ENCODE measurements around the gene TMEM209.
"Not testable (repeated sequence)": the region's sequence is repeated elsewhere in the genome, so short reads cannot be mapped to it uniquely, and the experiment has no call there.

Gene TMEM209

GRCh38 chr7:130162196-130162595 lies 43.0 kb downstream of the TMEM209 start:
- DNase-seq (ENCODE audit: low read depth) = no peak

- DNase-seq (ENCODE audit: low read depth) = no peak
Measured at GRCh38 chr7:130160455-130160854, 44.8 kb downstream of the TMEM209 start.

- DNase-seq (ENCODE audit: low read depth) = no peak
Measured at GRCh38 chr7:130160023-130160422, 45.2 kb downstream of the TMEM209 start.

GRCh38 chr7:130157700-130158099 lies 47.5 kb downstream of the TMEM209 start:
- DNase-seq (ENCODE audit: low read depth) = no peak

- no peak for DNase-seq (ENCODE audit: low read depth)
Measured at GRCh38 chr7:130156140-130156539, 49.1 kb downstream of the TMEM209 start.

- no peak for DNase-seq (ENCODE audit: low read depth)
Measured at GRCh38 chr7:130154501-130155317, 50.5 kb downstream of the TMEM209 start.

- no peak for DNase-seq (ENCODE audit: low read depth)
Measured at GRCh38 chr7:130154131-130154500, 51.1 kb downstream of the TMEM209 start.

GRCh38 chr7:130153211-130153908 lies 51.8 kb downstream of the TMEM209 start:
- DNase-seq (ENCODE audit: low read depth) = no peak

GRCh38 chr7:130152493-130153210 lies 52.6 kb downstream of the TMEM209 start:
- peak; percentile 18 for DNase-seq (ENCODE audit: low read depth)

- peak; percentile 15 for DNase-seq (ENCODE audit: low read depth)
Measured at GRCh38 chr7:130151591-130152492, 53.4 kb downstream of the TMEM209 start.

GRCh38 chr7:130150587-130150986 lies 54.6 kb downstream of the TMEM209 start:
- no peak for DNase-seq (ENCODE audit: low read depth)

GRCh38 chr7:130149281-130150139 lies 55.7 kb downstream of the TMEM209 start:
- DNase-seq (ENCODE audit: low read depth) = no peak

- no peak for DNase-seq (ENCODE audit: low read depth)
Measured at GRCh38 chr7:130148561-130148960, 56.6 kb downstream of the TMEM209 start.

- no peak for DNase-seq (ENCODE audit: low read depth)
Measured at GRCh38 chr7:130147710-130148325, 57.4 kb downstream of the TMEM209 start.

- no peak for DNase-seq (ENCODE audit: low read depth)
Measured at GRCh38 chr7:130146693-130147405, 58.4 kb downstream of the TMEM209 start.

- DNase-seq (ENCODE audit: low read depth) = not testable (repeated sequence)
Measured at GRCh38 chr7:130146142-130146541, 59.1 kb downstream of the TMEM209 start.

- DNase-seq (ENCODE audit: low read depth) = no peak
Measured at GRCh38 chr7:130145424-130146100, 59.6 kb downstream of the TMEM209 start.

GRCh38 chr7:130144312-130145171 lies 60.7 kb downstream of the TMEM209 start:
- DNase-seq (ENCODE audit: low read depth) = no peak

All from stromal cell of bone marrow (primary cell).